Measurements from ENCODE around the gene HOXA7. TPM values are rescaled to one million over a fixed set of nuclear protein-coding genes. Genes with fewer than 3 reads are reported as not detected.

HOXA7 gene
- total and polyA plus RNA-seq, 2 of the 8 experiments (the other 6 are each of a cell fraction or from before 2014, with no cell fraction given): 0.03 TPM; not detected in 1

GRCh38 chr7:27198138-27198841 is 41.8 kb upstream of the HOXA7 start:
- Histone ChIP-seq H3K27me3 (replicated peaks in 1 of 4; ENCODE audit: control insufficient read depth in 3 of 4, extremely low read depth in 1 of 4, insufficient read depth in 3 of 4, low read length in 3 of 4) (peaks cover 83 to 100% (median 95%) of the 10 kb centered on the region in 4 experiments), H3K27ac (ENCODE audit: low read depth, low read length) (no peak overlapping the region), H3K23me2 (ENCODE audit: low read depth, low read length) (no peaks in the 10 kb centered on the region; the same call in 1 of the 2 replicates), H4K91ac (replicated peaks; ENCODE audit: insufficient read length, low read length) (no peak overlapping the region), H3K4me1 (replicated peaks in 1 of 4; ENCODE audit: control insufficient read depth in 3 of 4, insufficient read depth in 4 of 4, low read length in 3 of 4) (peaks cover 0 to 8% (median 2%) of the 10 kb centered on the region in 4 experiments; a peak in 5 of 7 replicates), H2BK5ac (ENCODE audit: low read depth, low read length) (no peak overlapping the region), H3K9ac (replicated peaks in 1 of 4; ENCODE audit: extremely low read depth in 1 of 4, low read depth in 3 of 4, low read length in 3 of 4) (no peak overlapping the region), H3K56ac (replicated peaks; ENCODE audit: insufficient read length, low read depth, low read length) (no peak overlapping the region), H3K79me1 (ENCODE audit: low read depth, low read length) (no peaks in the 10 kb centered on the region; the same call in 1 of the 2 replicates), H2AFZ (ENCODE audit: low read length) (no peak overlapping the region), H3K4me2 (ENCODE audit: insufficient read depth in 1 of 2, low read depth in 2 of 2, low read length in 2 of 2) (no peak overlapping the region; a peak in 1 of 4 replicates), H3K36me3 (ENCODE audit: control insufficient read depth in 2 of 4, insufficient read depth in 4 of 4, low read length in 3 of 4) (peaks cover 0 to 11% (median 0%) of the 10 kb centered on the region in 4 experiments; a peak in 1 of 8 replicates), H2BK120ac (replicated peaks; ENCODE audit: low read depth, low read length) (no peak overlapping the region), H3K23ac (ENCODE audit: insufficient read length) (no peak overlapping the region), H2BK20ac (ENCODE audit: low read length) (no peak overlapping the region), H3K4ac (replicated peaks; ENCODE audit: insufficient read length, low read depth, low read length) (no peak overlapping the region), H3K14ac (ENCODE audit: insufficient read length) (no peak overlapping the region), H3K18ac (ENCODE audit: extremely low read depth, low read length) (no peak overlapping the region), H4K5ac (ENCODE audit: insufficient read length, low read depth, low read length) (no peak overlapping the region), H2BK15ac (ENCODE audit: low read length) (0 out of 2 replicates have a peak overlapping the region, but pooled peaks have one; percentile 14), H3K4me3 (ENCODE audit: extremely low read depth in 1 of 4, insufficient read depth in 2 of 4, low read depth in 3 of 4, low read length in 4 of 4) (no peak overlapping the region), H2AK5ac (ENCODE audit: low read depth, low read length) (no peak overlapping the region; the same call in 1 of the 2 replicates), H3K79me2 (ENCODE audit: control insufficient read depth in 1 of 2, insufficient read depth in 2 of 2, low read length in 2 of 2) (no peaks in the 10 kb centered on the region), H3K9me3 (ENCODE audit: insufficient read depth in 2 of 2, low read depth in 1 of 2, low read length in 1 of 2) (no peaks in the 10 kb centered on the region; a peak in 1 of 4 replicates), H2BK12ac (ENCODE audit: low read depth, low read length) (no peak overlapping the region), H4K20me1 (replicated peaks in 1 of 2; ENCODE audit: control insufficient read depth in 1 of 2, insufficient read depth in 2 of 2, low read length in 2 of 2) (peaks cover 30 to 41% of the 10 kb centered on the region in 2 experiments), H4K8ac (ENCODE audit: extremely low read depth, insufficient read depth, low read length) (no peak overlapping the region)
- ChIA-PET POLR2A (ENCODE audit: partially characterized antibody) (interaction anchor here (1.0 kb wide), 1 partner anchor 11 kb away, joined by 3 read pairs; no protein-coding TSS in a partner anchor), CTCF (ENCODE audit: partially characterized antibody) (interaction anchor here (0.7 to 3.9 kb wide), 11 partner anchors 8 to 882 kb away, joined by 3 to 23 read pairs (median 4); no protein-coding TSS in a partner anchor)
- peak in 1 of 2 experiments; percentile 52 for DNase-seq (ENCODE audit: low read depth in 1 of 2, low spot score in 2 of 2)
- WGBS, 2 experiments (ENCODE audit: extremely low coverage in 1 of 2, insufficient coverage in 1 of 2, insufficient read length in 1 of 2, insufficient replicate concordance in 2 of 2, low coverage in 1 of 2, low lambda C conversion rate in 2 of 2, missing lambda C conversion rate in 1 of 2): 22% methylated on average over 29 of the region's 29 CpGs; no CpG with 5 or more reads in 1 of the 2 experiments
- no peak for FAIRE-seq

All from H1 (cell line).